ENCODE measurements around the gene MROH9. TPM values are rescaled to one million over a fixed set of nuclear protein-coding genes. Genes with fewer than 3 reads are reported as not detected.

MROH9 gene
- total and polyA plus RNA-seq, 2 of the 13 experiments (the other 11 are each of a cell fraction or from before 2014, with no cell fraction given): not detected

GRCh38 chr1:171017426-171017825 lies 82.1 kb downstream of the MROH9 start (continued):
- TF ChIP-seq ZNF142 (CRISPR knock-in tag; IDR thresholded peaks at IDR 0.05) (no peak), FOXP1 (IDR thresholded peaks at IDR 0.05) (no peak), FOXP1 (CRISPR knock-in tag; IDR thresholded peaks at IDR 0.05) (no peak), ZNF615 (CRISPR knock-in tag; IDR thresholded peaks at IDR 0.05; ENCODE audit: borderline replicate concordance) (no peak)

GRCh38 chr1:171019971-171020370 lies 84.6 kb downstream of the MROH9 start:
- FAIRE-seq: no peak
- POLR2A ChIA-PET: no interaction called here

More at GRCh38 chr1:171019971-171020370, 84.6 kb downstream of the MROH9 start:
- no TSS peak for BruUV-seq (replicated peaks)
- H3K27me3 ChIP-seq (ENCODE audit: control insufficient read depth in 1 of 2, insufficient read depth in 2 of 2, low read length in 2 of 2): no peaks in the 10 kb centered on the region
- H4K20me1 ChIP-seq (ENCODE audit: insufficient read depth, low read length): no peaks in the 10 kb centered on the region
- no peak overlapping the region for H3K4me3 ChIP-seq (replicated peaks in 1 of 3; ENCODE audit: insufficient read depth in 1 of 3, low read depth in 2 of 3, low read length in 3 of 3)
- no peak for TF ChIP-seq KDM5B (CRISPR knock-in tag; IDR thresholded peaks at IDR 0.05; ENCODE audit: borderline replicate concordance)
- no peak for TF ChIP-seq ZNF451 (CRISPR knock-in tag; IDR thresholded peaks at IDR 0.05)
- no peak for TF ChIP-seq RFXAP (CRISPR knock-in tag; IDR thresholded peaks at IDR 0.05; ENCODE audit: borderline replicate concordance)
- TF ChIP-seq ZNF720 (CRISPR knock-in tag; IDR thresholded peaks at IDR 0.05): no peak
- no peak for TF ChIP-seq ZNF263 (CRISPR knock-in tag; IDR thresholded peaks at IDR 0.05)
- TF ChIP-seq ARID3A (IDR thresholded peaks at IDR 0.05; ENCODE audit: low read depth, low read length): no peak
- no peak for TF ChIP-seq KLF12 (CRISPR knock-in tag; IDR thresholded peaks at IDR 0.05; ENCODE audit: borderline replicate concordance)
- WGBS (ENCODE audit: low lambda C conversion rate): 7% methylated on average over 4 of the region's 4 CpGs
- H3K27ac ChIP-seq (ENCODE audit: extremely low read length, insufficient read depth, low read length): no peak overlapping the region
- intact Hi-C loops (cut with micrococcal nuclease; ENCODE audit: unreplicated experiment): no loop called here
- no peaks in the 10 kb centered on the region for H3K4me1 ChIP-seq (ENCODE audit: insufficient read depth, low read length)
- ATAC-seq (no peak), DNase-seq (ENCODE audit: low spot score) (no peak)
- CTCF ChIA-PET (ENCODE audit: low intra/inter-chr PET ratio, low total read pairs): no interaction called here
- no peak overlapping the region for H3K9ac ChIP-seq (ENCODE audit: insufficient read depth, low read depth, low read length)
- no peaks in the 10 kb centered on the region for H3K9me3 ChIP-seq (ENCODE audit: low read length)
- no peak overlapping the region for H2AFZ ChIP-seq (ENCODE audit: low read length)
- H3K36me3 ChIP-seq (replicated peaks in 1 of 2; ENCODE audit: control insufficient read depth in 1 of 2, insufficient read depth in 2 of 2, low read length in 2 of 2): no peaks in the 10 kb centered on the region
- no peak overlapping the region for H3K4me2 ChIP-seq (ENCODE audit: low read depth, low read length)
- in situ Hi-C loops (cut with HindIII; ENCODE audit: extremely low pct_ligation_motif_present, low pct_unique_long_range_greater_than_20kb): no loop called here
- H3K79me2 ChIP-seq (ENCODE audit: insufficient read depth, low read length): no peaks in the 10 kb centered on the region
